Measurements from ENCODE around the gene TLE2.
"Not testable (repeated sequence)": the region's sequence is repeated elsewhere in the genome, so short reads cannot be mapped to it uniquely, and the experiment has no call there.

Gene TLE2

GRCh38 chr19:2973229-2973628 lies 55.9 kb downstream of the TLE2 start:
- no peak overlapping the region for H3K4me3 ChIP-seq (ENCODE audit: control insufficient read depth, low read depth, low read length)
- no peak for DNase-seq (ENCODE audit: low read depth)
- TF ChIP-seq CTCF (IDR thresholded peaks at IDR 0.05; ENCODE audit: control insufficient read depth, insufficient read depth, low read depth, low read length, missing control alignments) = no peak

GRCh38 chr19:2970201-2970835 lies 58.8 kb downstream of the TLE2 start:
- DNase-seq (ENCODE audit: low read depth) = no peak
- no peak overlapping the region for H3K4me3 ChIP-seq (ENCODE audit: control insufficient read depth, low read depth, low read length)
- TF ChIP-seq CTCF (IDR thresholded peaks at IDR 0.05; ENCODE audit: control insufficient read depth, insufficient read depth, low read depth, low read length, missing control alignments) = no peak

- no peak overlapping the region for H3K4me3 ChIP-seq (ENCODE audit: control insufficient read depth, low read depth, low read length)
- no peak for TF ChIP-seq CTCF (IDR thresholded peaks at IDR 0.05; ENCODE audit: control insufficient read depth, insufficient read depth, low read depth, low read length, missing control alignments)
- DNase-seq (ENCODE audit: low read depth) = no peak
Observed at GRCh38 chr19:2969104-2969504, 60.0 kb downstream of the TLE2 start.

- DNase-seq (ENCODE audit: low read depth) = no peak
- H3K4me3 ChIP-seq (ENCODE audit: control insufficient read depth, low read depth, low read length) = no peak overlapping the region
- TF ChIP-seq CTCF (IDR thresholded peaks at IDR 0.05; ENCODE audit: control insufficient read depth, insufficient read depth, low read depth, low read length, missing control alignments) = no peak
Observed at GRCh38 chr19:2967972-2968371, 61.1 kb downstream of the TLE2 start.

- DNase-seq (ENCODE audit: low read depth) = no peak
- no peak for TF ChIP-seq CTCF (IDR thresholded peaks at IDR 0.05; ENCODE audit: control insufficient read depth, insufficient read depth, low read depth, low read length, missing control alignments)
- H3K4me3 ChIP-seq (ENCODE audit: control insufficient read depth, low read depth, low read length) = no peak overlapping the region
Observed at GRCh38 chr19:2964874-2965273, 64.2 kb downstream of the TLE2 start.

GRCh38 chr19:2963631-2964030 lies 65.4 kb downstream of the TLE2 start:
- H3K4me3 ChIP-seq (ENCODE audit: control insufficient read depth, low read depth, low read length) = not testable (repeated sequence)

GRCh38 chr19:2963122-2963521 lies 66.0 kb downstream of the TLE2 start:
- H3K4me3 ChIP-seq (ENCODE audit: control insufficient read depth, low read depth, low read length) = no peak overlapping the region
- DNase-seq (ENCODE audit: low read depth) = no peak
- TF ChIP-seq CTCF (IDR thresholded peaks at IDR 0.05; ENCODE audit: control insufficient read depth, insufficient read depth, low read depth, low read length, missing control alignments) = no peak

More at GRCh38 chr19:2963631-2964030, 65.4 kb downstream of the TLE2 start:
- DNase-seq (ENCODE audit: low read depth) = not testable (repeated sequence)
